GM18873 (cell line): ENCODE measurements around the gene LRRC70.
"Not testable (repeated sequence)": the region's sequence is repeated elsewhere in the genome, so short reads cannot be mapped to it uniquely, and the experiment has no call there.

Source experiments
- ATAC-seq: cut with Tn5 transposase; IDR thresholded peaks from one replicate; pipeline ENCODE4 v1.9.1; 2021; ENCODE audit warnings: mild to moderate bottlenecking, moderate library complexity, moderate number of reproducible peaks; ENCODE audit not compliant: unreplicated experiment, low FRiP score

The LRRC70 gene

GRCh38 chr5:62578540-62578939 is at the start of gene LRRC70:
Gene LRRC70, plus strand, starts transcription at chr5:62578819. Its CDS starts 620 bp downstream, at chr5:62579439.
- peak; percentile 78 for ATAC-seq

- no peak for ATAC-seq
Observed at GRCh38 chr5:62533597-62533996, 45.0 kb upstream of the LRRC70 start.

- ATAC-seq = no peak
Observed at GRCh38 chr5:62534461-62535236, 44.0 kb upstream of the LRRC70 start.

- no peak for ATAC-seq
Observed at GRCh38 chr5:62536232-62536631, 42.4 kb upstream of the LRRC70 start.

GRCh38 chr5:62536783-62537182 is 41.8 kb upstream of the LRRC70 start:
- no peak for ATAC-seq

- ATAC-seq = no peak
Observed at GRCh38 chr5:62538017-62538942, 40.3 kb upstream of the LRRC70 start.

- ATAC-seq = no peak
Observed at GRCh38 chr5:62542720-62543119, 35.9 kb upstream of the LRRC70 start.

- no peak for ATAC-seq
Observed at GRCh38 chr5:62547945-62548630, 30.5 kb upstream of the LRRC70 start.

- no peak for ATAC-seq
Observed at GRCh38 chr5:62550103-62550502, 28.5 kb upstream of the LRRC70 start.

GRCh38 chr5:62555930-62556329 is 22.7 kb upstream of the LRRC70 start:
- ATAC-seq = no peak

GRCh38 chr5:62558941-62559340 is 19.7 kb upstream of the LRRC70 start:
- no peak for ATAC-seq

- no peak for ATAC-seq
Observed at GRCh38 chr5:62560786-62561185, 17.8 kb upstream of the LRRC70 start.

- no peak for ATAC-seq
Observed at GRCh38 chr5:62561896-62562295, 16.7 kb upstream of the LRRC70 start.

- no peak for ATAC-seq
Observed at GRCh38 chr5:62562867-62563266, 15.8 kb upstream of the LRRC70 start.

- ATAC-seq = no peak
Observed at GRCh38 chr5:62564101-62564500, 14.5 kb upstream of the LRRC70 start.

- ATAC-seq = not testable (repeated sequence)
Observed at GRCh38 chr5:62565740-62566139, 12.9 kb upstream of the LRRC70 start.

- ATAC-seq = no peak
Observed at GRCh38 chr5:62568143-62568542, 10.5 kb upstream of the LRRC70 start.

- ATAC-seq = no peak
Observed at GRCh38 chr5:62568800-62569432, 9.7 kb upstream of the LRRC70 start.

- ATAC-seq = no peak
Observed at GRCh38 chr5:62569470-62569869, 9.1 kb upstream of the LRRC70 start.

- no peak for ATAC-seq
Observed at GRCh38 chr5:62572918-62573514, 5.6 kb upstream of the LRRC70 start.
